Endothelial cell of umbilical vein (primary cell): ENCODE data around the gene VWCE. TPM values are rescaled to one million over a fixed set of nuclear protein-coding genes. Genes with fewer than 3 reads are reported as not detected.

Source experiments
- BruUV-seq: library from RNA; stranded (reverse); fragments of 400-500 nt; replicated peaks from 2 replicates; lab custom pipeline; 2021; lab: Mats Ljungman, UMichigan
- CTCF ChIA-PET: fragments of 300-600, 350-600 bp; sonication (Branson Sonifier 250); formaldehyde crosslinking; loops from one replicate; lab custom pipeline; 2021; ENCODE audit warnings: antibody characterized with exemption, inconsistent platforms; lab: Charles Lee
- POLR2A ChIA-PET: fragments of 300-600, 350-600 bp; sonication (Branson Sonifier 250); formaldehyde crosslinking; loops from one replicate; lab custom pipeline; 2021; ENCODE audit warnings: antibody characterized with exemption, inconsistent platforms; lab: Charles Lee
- DNase-seq: peaks from one replicate; pipeline ENCODE4 v3.0.0-alpha.2; 2011; ENCODE audit warnings: low read depth, low spot score
- FAIRE-seq: peaks from 2 replicates; lab custom pipeline; 2011; peaks lifted over from hg19 to GRCh38; lab: Jason Lieb, UNC
- H2AFZ ChIP-seq: 2 replicates; pipeline ENCODE4 v1.6.0; 2012; ENCODE audit warnings: low read depth, low read length, control low read depth, inconsistent platforms
- H3K27ac ChIP-seq: 2 replicates; pipeline ENCODE4 v1.5.1; 2011; ENCODE audit warnings: low read depth, mild to moderate bottlenecking, control low read depth, low read length, moderate library complexity; ENCODE audit not compliant: insufficient read depth
- H3K27me3 ChIP-seq, 2 experiments: 2 replicates each; pipeline versions ENCODE4 v1.6.0 to v1.6.1; 2011; ENCODE audit warnings: low read length in 2 of 2, mixed read lengths in 1 of 2; ENCODE audit not compliant: control insufficient read depth in 2 of 2, insufficient read depth in 2 of 2
- H3K36me3 ChIP-seq, 2 experiments: 2 replicates in 1 of 2; 3 replicates in 1 of 2; pipeline ENCODE4 v1.5.1; 2011; ENCODE audit warnings: low read length in 2 of 2, mild to moderate bottlenecking in 1 of 2, moderate library complexity in 1 of 2; ENCODE audit not compliant: control insufficient read depth in 2 of 2, insufficient read depth in 2 of 2; ENCODE audit errors: extremely low read depth in 1 of 2
- H3K4me1 ChIP-seq: 3 replicates; pipeline ENCODE4 v1.5.1; 2011; ENCODE audit warnings: mild to moderate bottlenecking, low read length; ENCODE audit not compliant: control insufficient read depth, insufficient read depth; ENCODE audit errors: extremely low read depth
- H3K4me2 ChIP-seq: 2 replicates; pipeline ENCODE4 v1.6.1; 2011; ENCODE audit warnings: low read length, control low read depth, mixed read lengths; ENCODE audit not compliant: insufficient read depth
- H3K4me3 ChIP-seq, 3 experiments: fragments of 200-600 bp in 1 of 3; sonication (generic), shearing (Covaris generic) in 1 of 3; replicated peaks in 1 of 3; 2 replicates each; pipeline ENCODE4 v1.5.1; 2011 to 2016; ENCODE audit warnings: control low read depth in 3 of 3, low read length in 3 of 3, mild to moderate bottlenecking in 2 of 3, inconsistent platforms in 1 of 3, low read depth in 1 of 3, moderate library complexity in 1 of 3; ENCODE audit not compliant: insufficient read depth in 1 of 3
- H3K79me2 ChIP-seq: 2 replicates; pipeline ENCODE4 v1.6.0; 2012; ENCODE audit warnings: low read length, inconsistent platforms; ENCODE audit not compliant: control insufficient read depth, insufficient read depth
- H3K9ac ChIP-seq: replicated peaks from 2 replicates; pipeline ENCODE3; 2011; ENCODE audit warnings: low read length, control low read depth; ENCODE audit not compliant: insufficient read depth; ENCODE audit errors: extremely low read depth
- H3K9me1 ChIP-seq: replicated peaks from 3 replicates; pipeline ENCODE4 v1.6.0; 2011; ENCODE audit warnings: mild to moderate bottlenecking, low read length; ENCODE audit not compliant: control insufficient read depth, insufficient read depth; ENCODE audit errors: extremely low read depth
- H3K9me3 ChIP-seq: replicated peaks from 2 replicates; pipeline ENCODE4 v1.5.1; 2012; ENCODE audit warnings: low read length, inconsistent platforms; ENCODE audit not compliant: control insufficient read depth, insufficient read depth
- H4K20me1 ChIP-seq: replicated peaks from 2 replicates; pipeline ENCODE3; 2011; ENCODE audit warnings: mild to moderate bottlenecking, low read length; ENCODE audit not compliant: control insufficient read depth, insufficient read depth; ENCODE audit errors: extremely low read depth
- CTCF ChIP-seq, 2 donors: IDR thresholded peaks; 1 replicate in 1 of 2; 2 replicates in 1 of 2; pipeline ENCODE4 v1.5.1; 2011; ENCODE audit warnings: low read length in 2 of 2, mild to moderate bottlenecking in 2 of 2, moderate library complexity in 2 of 2, control low read depth in 1 of 2, inconsistent platforms in 1 of 2, low read depth in 1 of 2; ENCODE audit not compliant: insufficient read depth in 1 of 2; ENCODE audit errors: extremely low read depth in 1 of 2
- EZH2 ChIP-seq: IDR thresholded peaks from 2 replicates; pipeline ENCODE4 v1.6.1; 2012; ENCODE audit warnings: borderline replicate concordance, low read depth, mild to moderate bottlenecking, moderate library complexity, low read length, inconsistent platforms; ENCODE audit not compliant: severe bottlenecking
- FOS ChIP-seq: IDR thresholded peaks from 2 replicates; pipeline ENCODE4 v1.6.1; 2011; ENCODE audit warnings: mild to moderate bottlenecking, low read length, moderate library complexity, borderline replicate concordance; ENCODE audit not compliant: insufficient read depth
- GATA2 ChIP-seq: IDR thresholded peaks from 2 replicates; pipeline ENCODE4 v1.7.0; 2011; ENCODE audit warnings: low read depth, mild to moderate bottlenecking, moderate library complexity, mixed read lengths, low read length; ENCODE audit not compliant: insufficient read length, insufficient read depth
- JUN ChIP-seq: IDR thresholded peaks from 2 replicates; pipeline ENCODE4 v1.6.1; 2011; ENCODE audit warnings: borderline replicate concordance, low read depth; ENCODE audit not compliant: insufficient read length, insufficient read depth
- MAX ChIP-seq: IDR thresholded peaks from 2 replicates; pipeline ENCODE4 v1.6.1; 2011; ENCODE audit not compliant: insufficient read depth, insufficient read length
- MYC ChIP-seq: IDR thresholded peaks from one replicate; pipeline ENCODE4 v1.6.1; 2011; ENCODE audit warnings: mild to moderate bottlenecking, low read depth, low read length
- POLR2A ChIP-seq: IDR thresholded peaks from 2 replicates; pipeline ENCODE4 v1.6.1; 2012; ENCODE audit warnings: low read depth, mild to moderate bottlenecking, control low read depth, low read length
- POLR2AphosphoS5 ChIP-seq: IDR thresholded peaks from 2 replicates; pipeline ENCODE4 v1.6.1; 2012; ENCODE audit warnings: low read depth, mild to moderate bottlenecking, control low read depth, low read length, moderate library complexity; ENCODE audit not compliant: insufficient read depth
- dilution Hi-C: fragments of 300-500 bp; cut with MboI; formaldehyde crosslinking; loops from one replicate; pipeline ENCODE4 v1.15.0; 2019; ENCODE audit warnings: low sequenced_read_pairs; ENCODE audit not compliant: extremely low pct_ligation_motif_present
- intact Hi-C: fragments of 100-400 bp; cut with micrococcal nuclease; formaldehyde crosslinking; loops from one replicate; pipeline ENCODE4 v1.10.0; 2022
- polyA plus RNA-seq, 4 experiments: library from polyadenylated mRNA; depleted of rRNA in 3 of 4; stranded (reverse) in 3 of 4; unstranded in 1 of 4; fragments of >200 nt; gene quantifications; 2 replicates each; pipeline versions ENCODE4 v1.2.1 to v1.2.3, GENCODE V29; 2011 to 2012; ENCODE audit warnings: missing spikeins in 1 of 4
- total RNA-seq: library from RNA; stranded (reverse); gene quantifications from 2 replicates; pipeline ENCODE4 v1.2.3, GENCODE V29; 2021

Gene VWCE
- total and polyA plus RNA-seq, 2 donors (not counting 3 experiments of a cell fraction or from before 2014, with no cell fraction given): 6.5 to 14.4 TPM

GRCh38 chr11:61259363-61259762 is 35.8 kb downstream of the VWCE start:
- intact Hi-C loops: loop anchor here (10.0 kb wide), 1 partner anchor 75 kb away; the partner anchor contains the start of genes DDB1 and TKFC
- POLR2A ChIA-PET: no interaction called here
- no peak for FAIRE-seq

More at GRCh38 chr11:61259363-61259762, 35.8 kb downstream of the VWCE start:
- Histone ChIP-seq H3K79me2 (no peaks in the 10 kb centered on the region), H3K27ac (no peak overlapping the region), H3K4me2 (no peak overlapping the region), H3K27me3 (no peaks in the 10 kb centered on the region), H3K4me1 (no peaks in the 10 kb centered on the region), H3K9me1 (no peaks in the 10 kb centered on the region), H3K36me3 (no peaks in the 10 kb centered on the region), H4K20me1 (no peaks in the 10 kb centered on the region), H3K9ac (no peak overlapping the region), H3K4me3 (no peak overlapping the region), H3K9me3 (no peaks in the 10 kb centered on the region), H2AFZ (no peak overlapping the region)
- CTCF ChIA-PET: interaction anchor here (0.9 to 1.4 kb wide), 3 partner anchors 19 to 126 kb away, joined by 3 to 4 read pairs (median 4); partner anchors contain the start of gene VWCE
- DNase-seq: no peak
- BruUV-seq: no TSS peak
- dilution Hi-C loops: no loop called here
- TF ChIP-seq CTCF (IDR thresholded peaks at IDR 0.05; ENCODE audit: extremely low read depth in 1 of 2, insufficient read depth in 1 of 2, low read depth in 1 of 2, low read length in 2 of 2): no peak
- TF ChIP-seq FOS: no peak
- TF ChIP-seq MAX: no peak
- no peak for TF ChIP-seq GATA2
- no peak for TF ChIP-seq MYC
- no peak for TF ChIP-seq POLR2A
- no peak for TF ChIP-seq EZH2
- no peak for TF ChIP-seq JUN
- no peak for TF ChIP-seq POLR2AphosphoS5
